Erythroblast (primary cell): ENCODE data around the gene CERS6.

Source experiments
- GATA1 ChIP-seq: IDR thresholded peaks from 2 replicates; pipeline ENCODE4 v1.6.1; 2011; ENCODE audit warnings: low read depth, mild to moderate bottlenecking, control low read depth, low read length, moderate library complexity
- POLR2A ChIP-seq: IDR thresholded peaks from 2 replicates; pipeline ENCODE4 v1.6.1; 2011; ENCODE audit warnings: mild to moderate bottlenecking, low read length

DNA sequence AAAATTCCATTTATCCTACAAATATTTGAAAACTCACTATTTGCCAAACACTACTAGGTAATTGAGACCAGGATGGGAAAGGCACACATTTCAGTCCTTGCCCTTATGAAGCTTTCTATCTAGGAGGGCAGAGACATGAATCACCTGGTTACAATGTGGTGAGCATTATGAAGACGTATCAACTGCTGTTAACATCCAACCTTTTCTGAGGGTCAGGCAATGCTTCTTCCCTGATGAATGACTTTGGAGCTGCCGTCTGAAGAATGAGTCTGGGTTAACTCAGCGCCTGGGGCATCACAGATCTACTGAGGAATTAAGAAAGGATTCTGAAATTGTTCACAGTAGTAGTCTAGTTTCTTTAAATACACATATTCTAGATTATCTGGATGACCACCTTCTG is 284.3 kb downstream of the CERS6 start:
- TF ChIP-seq POLR2A = no peak
- no peak for TF ChIP-seq GATA1
